OCI-LY3 (cell line): ENCODE measurements around the gene GPX8.

ENCODE experiments used
- EZH2phosphoT487 ChIP-seq: fragments of 200-600 bp; shearing (Covaris generic); IDR thresholded peaks from 2 replicates; pipeline ENCODE4 v1.6.1; 2018; ENCODE audit warnings: antibody characterized with exemption, mixed run types, low read depth
- TF ChIP-seq, protein P1 (sequence below): fragments of 200-600, 300-600 bp; sonication (generic); IDR thresholded peaks from 2 replicates; pipeline ENCODE4 v1.5.1; 2014; ENCODE audit warnings: antibody characterized with exemption, low read length, low read depth

GRCh38 chr5:55141945-55142690 is 17.9 kb upstream of the GPX8 start:
- TF ChIP-seq, protein P1, sequence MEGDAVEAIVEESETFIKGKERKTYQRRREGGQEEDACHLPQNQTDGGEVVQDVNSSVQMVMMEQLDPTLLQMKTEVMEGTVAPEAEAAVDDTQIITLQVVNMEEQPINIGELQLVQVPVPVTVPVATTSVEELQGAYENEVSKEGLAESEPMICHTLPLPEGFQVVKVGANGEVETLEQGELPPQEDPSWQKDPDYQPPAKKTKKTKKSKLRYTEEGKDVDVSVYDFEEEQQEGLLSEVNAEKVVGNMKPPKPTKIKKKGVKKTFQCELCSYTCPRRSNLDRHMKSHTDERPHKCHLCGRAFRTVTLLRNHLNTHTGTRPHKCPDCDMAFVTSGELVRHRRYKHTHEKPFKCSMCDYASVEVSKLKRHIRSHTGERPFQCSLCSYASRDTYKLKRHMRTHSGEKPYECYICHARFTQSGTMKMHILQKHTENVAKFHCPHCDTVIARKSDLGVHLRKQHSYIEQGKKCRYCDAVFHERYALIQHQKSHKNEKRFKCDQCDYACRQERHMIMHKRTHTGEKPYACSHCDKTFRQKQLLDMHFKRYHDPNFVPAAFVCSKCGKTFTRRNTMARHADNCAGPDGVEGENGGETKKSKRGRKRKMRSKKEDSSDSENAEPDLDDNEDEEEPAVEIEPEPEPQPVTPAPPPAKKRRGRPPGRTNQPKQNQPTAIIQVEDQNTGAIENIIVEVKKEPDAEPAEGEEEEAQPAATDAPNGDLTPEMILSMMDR, result no peak
- TF ChIP-seq EZH2phosphoT487, result no peak
